ENCODE data around the gene NABP1.
A peak's percentile ranks its signal among the peaks of the same experiment; 100 is the strongest.

NABP1 gene

GRCh38 chr2:191686066-191686465 is 8.1 kb downstream of the NABP1 start:
- no peak for DNase-seq

- no peak for DNase-seq
Measured at GRCh38 chr2:191686729-191687128, 8.8 kb downstream of the NABP1 start.

GRCh38 chr2:191687867-191688266 is 9.9 kb downstream of the NABP1 start:
- DNase-seq: no peak

- DNase-seq: no peak
Measured at GRCh38 chr2:191688934-191689695, 11.2 kb downstream of the NABP1 start.

- no peak for DNase-seq
Measured at GRCh38 chr2:191690327-191690726, 12.4 kb downstream of the NABP1 start.

- DNase-seq: peak in 1 of 2 donors; percentile 51
Measured at GRCh38 chr2:191691016-191691735, 13.2 kb downstream of the NABP1 start.

GRCh38 chr2:191691898-191692297 is 14.0 kb downstream of the NABP1 start:
- no peak for DNase-seq

GRCh38 chr2:191692502-191693115 is 14.7 kb downstream of the NABP1 start:
- no peak for DNase-seq

GRCh38 chr2:191693166-191693565 is 15.2 kb downstream of the NABP1 start:
- DNase-seq: no peak

GRCh38 chr2:191693778-191694177 is 15.8 kb downstream of the NABP1 start:
- no peak for DNase-seq

- no peak for DNase-seq
Measured at GRCh38 chr2:191696001-191696400, 18.1 kb downstream of the NABP1 start.

GRCh38 chr2:191696966-191697365 is 19.0 kb downstream of the NABP1 start:
- no peak for DNase-seq

- no peak for DNase-seq
Measured at GRCh38 chr2:191697870-191698269, 19.9 kb downstream of the NABP1 start.

GRCh38 chr2:191699341-191699945 is 21.5 kb downstream of the NABP1 start:
- DNase-seq: no peak

- no peak for DNase-seq
Measured at GRCh38 chr2:191701029-191701428, 23.1 kb downstream of the NABP1 start.

GRCh38 chr2:191701696-191702095 is 23.8 kb downstream of the NABP1 start:
- DNase-seq: no peak

- no peak for DNase-seq
Measured at GRCh38 chr2:191703079-191703725, 25.3 kb downstream of the NABP1 start.

- no peak for DNase-seq
Measured at GRCh38 chr2:191705084-191705483, 27.1 kb downstream of the NABP1 start.

GRCh38 chr2:191705701-191706100 is 27.8 kb downstream of the NABP1 start:
- no peak for DNase-seq

GRCh38 chr2:191706791-191707190 is 28.9 kb downstream of the NABP1 start:
- no peak for DNase-seq

GRCh38 chr2:191707542-191707941 is 29.6 kb downstream of the NABP1 start:
- no peak for DNase-seq

GRCh38 chr2:191710411-191710900 is 32.5 kb downstream of the NABP1 start:
- no peak for DNase-seq

GRCh38 chr2:191711621-191712020 is 33.7 kb downstream of the NABP1 start:
- no peak for DNase-seq
